Right lobe of liver (tissue), 6 donors: ENCODE data around the gene CRYGN. TPM values are rescaled to one million over a fixed set of nuclear protein-coding genes. Genes with fewer than 3 reads are reported as not detected.

Experiments
- ATAC-seq, 4 donors: fragments of 200-7000 bp; cut with Tn5 transposase; one replicate each; pipeline ENCODE4 v1.9.1; 2020; ENCODE audit warnings: mild to moderate bottlenecking in 4 of 4, moderate library complexity in 4 of 4
- DNase-seq, 3 donors: peaks; one replicate each; pipeline ENCODE4 v3.0.0-alpha.2; 2020
- H3K27ac ChIP-seq, 3 donors: fragments of 200-600 bp; one replicate each; pipeline ENCODE4 v1.8.0; 2022
- H3K27me3 ChIP-seq, 2 donors: fragments of 200-600 bp; one replicate each; pipeline ENCODE4 v1.8.0; 2022
- H3K36me3 ChIP-seq, 4 donors: fragments of 200-600 bp; sonication (generic) in 1 of 4; one replicate each; pipeline versions ENCODE4 v1.5.1 to v1.8.0; 2017 to 2022; ENCODE audit warnings: control low read depth in 1 of 4
- H3K4me1 ChIP-seq, 4 donors: fragments of 200-600 bp; sonication (generic) in 1 of 4; one replicate each; pipeline versions ENCODE4 v1.5.1 to v1.8.0; 2017 to 2022; ENCODE audit warnings: control low read depth in 1 of 4
- H3K4me3 ChIP-seq, 3 donors: fragments of 200-600 bp; one replicate each; pipeline ENCODE4 v1.8.0; 2022
- H3K9me3 ChIP-seq, 4 donors: fragments of 200-600 bp; sonication (generic) in 1 of 4; one replicate each; pipeline versions ENCODE4 v1.5.1 to v1.8.0; 2017 to 2022; ENCODE audit warnings: control low read depth in 1 of 4
- POLR2A ChIP-seq: fragments of 450-650 bp; IDR thresholded peaks from one replicate; pipeline ENCODE4 v1.6.1; 2017; ENCODE audit warnings: antibody characterized with exemption, mild to moderate bottlenecking
- WGBS: methylation state at CpG from one replicate; pipeline ENCODE4 v1.1.6; 2018; ENCODE audit warnings: low coverage, low lambda C conversion rate; ENCODE audit not compliant: insufficient coverage; ENCODE audit errors: missing lambda C conversion rate; 5-methylcytosine and 5-hydroxymethylcytosine counted together
- intact Hi-C, 2 donors: fragments of 100-400 bp; cut with DNase I; formaldehyde crosslinking; loops; one replicate each; pipeline versions ENCODE4 v1.11.2 to v1.14.1; 2022
- total RNA-seq, 6 experiments: library from RNA; depleted of rRNA in 2 of 6; stranded (reverse); fragments of >200 nt in 2 of 6; fragmentation: NEBNext Ultra II Directional in 3 of 6; extraction: Animal tissue kit (Norgen Biotek cat#: 25700) in 3 of 6; gene quantifications; one replicate each; pipeline versions ENCODE4 v1.1.0 to v1.2.4, GENCODE V29; 2016 to 2023
- TF ChIP-seq, protein P1 (sequence below), 4 donors: fragments of 200-600 bp in 3 of 4; fragments of 450-650 bp in 1 of 4; IDR thresholded peaks; one replicate each; pipeline versions ENCODE4 v1.5.1 to v1.8.0; 2016 to 2022; ENCODE audit warnings: antibody characterized with exemption in 4 of 4, mild to moderate bottlenecking in 2 of 4
- donor health status: DM: no; HTN: yes; CAD: no.
- donor health status: DM: no; HTN: no; CAD: no.
- donor health status: DM: no; HTN: no; CAD: no.
- donor health status: DM: no; HTN: yes; CAD: no.
- donor health status: DM: no; HTN: yes; CAD: no.

The CRYGN gene
- total RNA-seq, 6 experiments from 2014 or later, result not detected

DNA sequence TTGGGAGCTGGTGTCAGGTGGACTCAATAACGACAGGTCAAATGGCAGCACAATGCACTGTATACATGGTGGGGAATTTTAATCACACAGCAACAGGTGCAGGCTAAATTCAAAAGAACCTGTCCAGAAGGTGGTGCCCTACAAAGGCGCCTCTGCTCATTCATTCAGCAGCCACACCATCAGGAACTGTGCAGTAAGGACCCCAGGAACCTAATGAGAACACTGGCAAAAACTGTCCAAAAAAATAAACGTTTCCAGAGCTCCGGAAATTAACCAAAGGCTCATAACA lies 21.9 kb upstream of the CRYGN start:
- DNase-seq, result no peak
- 72% methylated on average over 3 of the region's 4 CpGs for WGBS
- no peak overlapping the region for H3K27ac ChIP-seq
- peak in 2 of 4 donors; percentile 6 to 13 for ATAC-seq
- H3K27me3 ChIP-seq, result no peaks in the 10 kb centered on the region
- TF ChIP-seq, protein P1, sequence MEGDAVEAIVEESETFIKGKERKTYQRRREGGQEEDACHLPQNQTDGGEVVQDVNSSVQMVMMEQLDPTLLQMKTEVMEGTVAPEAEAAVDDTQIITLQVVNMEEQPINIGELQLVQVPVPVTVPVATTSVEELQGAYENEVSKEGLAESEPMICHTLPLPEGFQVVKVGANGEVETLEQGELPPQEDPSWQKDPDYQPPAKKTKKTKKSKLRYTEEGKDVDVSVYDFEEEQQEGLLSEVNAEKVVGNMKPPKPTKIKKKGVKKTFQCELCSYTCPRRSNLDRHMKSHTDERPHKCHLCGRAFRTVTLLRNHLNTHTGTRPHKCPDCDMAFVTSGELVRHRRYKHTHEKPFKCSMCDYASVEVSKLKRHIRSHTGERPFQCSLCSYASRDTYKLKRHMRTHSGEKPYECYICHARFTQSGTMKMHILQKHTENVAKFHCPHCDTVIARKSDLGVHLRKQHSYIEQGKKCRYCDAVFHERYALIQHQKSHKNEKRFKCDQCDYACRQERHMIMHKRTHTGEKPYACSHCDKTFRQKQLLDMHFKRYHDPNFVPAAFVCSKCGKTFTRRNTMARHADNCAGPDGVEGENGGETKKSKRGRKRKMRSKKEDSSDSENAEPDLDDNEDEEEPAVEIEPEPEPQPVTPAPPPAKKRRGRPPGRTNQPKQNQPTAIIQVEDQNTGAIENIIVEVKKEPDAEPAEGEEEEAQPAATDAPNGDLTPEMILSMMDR (IDR thresholded peaks at IDR 0.05), result peak in 1 of 4 donors; percentile 5
- no peak for TF ChIP-seq POLR2A
- H3K4me3 ChIP-seq, result no peak overlapping the region
- no peaks in the 10 kb centered on the region for H3K9me3 ChIP-seq
- peaks cover 0 to 13% (median 3%) of the 10 kb centered on the region in 4 donors for H3K4me1 ChIP-seq
- intact Hi-C loops, result no loop called here
- peaks cover 0 to 18% (median 5%) of the 10 kb centered on the region in 4 donors for H3K36me3 ChIP-seq

DNA sequence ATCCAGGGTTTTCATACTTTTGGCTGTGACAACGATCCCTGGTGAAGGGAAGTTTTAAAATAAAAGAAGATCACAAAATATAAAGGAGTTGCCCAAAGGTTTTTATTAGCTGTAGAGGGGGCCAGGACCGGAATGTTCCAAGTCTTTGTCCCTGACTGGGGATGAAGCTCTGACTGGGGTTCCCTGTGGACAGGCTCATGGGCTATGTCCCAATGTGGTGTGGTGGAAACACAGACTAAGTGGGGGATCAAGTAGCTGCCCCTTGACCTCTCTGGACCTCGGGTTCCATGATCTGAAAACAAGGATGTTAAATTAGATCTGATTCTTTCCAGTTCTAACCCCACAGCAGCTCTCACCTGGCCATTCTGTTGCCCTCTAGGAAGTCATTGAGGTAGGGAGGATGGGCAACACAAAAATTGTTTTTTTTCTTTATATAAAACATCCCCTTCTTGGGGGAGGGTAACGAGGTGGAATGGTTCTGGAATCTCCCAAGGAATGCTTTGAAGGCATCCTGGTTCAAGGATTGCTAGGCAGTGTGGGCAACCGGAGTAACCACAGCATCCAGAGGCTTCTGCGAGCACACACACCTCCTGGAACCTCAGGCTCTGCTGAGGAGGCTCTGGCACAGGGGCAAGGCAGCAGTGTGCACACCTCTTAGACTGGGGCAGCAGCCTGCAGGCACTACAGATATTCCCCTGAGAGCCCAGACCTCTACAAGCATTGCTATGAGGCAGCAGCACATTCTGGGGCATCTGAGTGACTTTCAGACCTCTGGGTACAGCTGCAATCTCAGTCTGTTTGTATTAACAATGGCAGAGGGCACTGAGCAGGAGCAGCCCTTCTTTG lies 21.4 kb upstream of the CRYGN start:
- intact Hi-C loops, result no loop called here

DNA sequence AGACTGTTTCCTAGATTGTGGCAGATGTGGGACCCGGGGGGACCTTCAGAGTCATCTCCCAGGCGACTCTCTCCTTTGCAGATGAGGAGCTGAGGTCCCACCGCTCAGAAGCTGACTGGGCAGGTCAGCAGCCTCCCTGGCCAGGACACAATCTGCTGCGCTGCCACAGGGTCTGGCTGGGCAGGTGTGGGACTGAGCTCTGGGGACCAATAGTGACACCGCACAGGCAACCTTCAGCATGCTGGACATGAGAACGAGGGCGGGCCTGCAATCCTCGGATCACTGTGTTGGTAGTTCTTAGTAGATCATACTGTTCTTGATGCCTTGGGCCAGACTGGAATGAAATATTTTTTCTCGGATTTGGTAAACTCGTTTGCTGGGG lies 20.5 kb upstream of the CRYGN start:
- Histone ChIP-seq H3K4me1 (peaks cover 0 to 13% (median 3%) of the 10 kb centered on the region in 4 donors), H3K27me3 (no peaks in the 10 kb centered on the region), H3K27ac (peak overlapping the region; percentile 28 to 67 (median 45)), H3K4me3 (no peak overlapping the region), H3K9me3 (no peaks in the 10 kb centered on the region), H3K36me3 (peaks cover 0 to 5% (median 2%) of the 10 kb centered on the region in 4 donors)
- TF ChIP-seq POLR2A, result no peak
- TF ChIP-seq, protein P1 (IDR thresholded peaks at IDR 0.05), result no peak
- WGBS, result 84% methylated on average over 7 of the region's 10 CpGs
- DNase-seq (no peak), ATAC-seq (peak; percentile 3 to 27 (median 6))
- intact Hi-C loops, result no loop called here

More for the DNA sequence above, 21.4 kb upstream of the CRYGN start:
- H3K9me3 ChIP-seq, result no peaks in the 10 kb centered on the region
- WGBS, result 90% methylated on average over 3 of the region's 6 CpGs
- H3K27ac ChIP-seq, result peak overlapping the region in 1 of 3 donors; percentile 45
- DNase-seq, result no peak
- peaks cover 0 to 13% (median 3%) of the 10 kb centered on the region in 4 donors for H3K4me1 ChIP-seq
- peak in 1 of 4 donors; percentile 2 for ATAC-seq
- peaks cover 0 to 14% (median 5%) of the 10 kb centered on the region in 4 donors for H3K36me3 ChIP-seq
- no peak overlapping the region for H3K4me3 ChIP-seq
- TF ChIP-seq, protein P1 (IDR thresholded peaks at IDR 0.05), result no peak
- no peak for TF ChIP-seq POLR2A
- no peaks in the 10 kb centered on the region for H3K27me3 ChIP-seq

DNA sequence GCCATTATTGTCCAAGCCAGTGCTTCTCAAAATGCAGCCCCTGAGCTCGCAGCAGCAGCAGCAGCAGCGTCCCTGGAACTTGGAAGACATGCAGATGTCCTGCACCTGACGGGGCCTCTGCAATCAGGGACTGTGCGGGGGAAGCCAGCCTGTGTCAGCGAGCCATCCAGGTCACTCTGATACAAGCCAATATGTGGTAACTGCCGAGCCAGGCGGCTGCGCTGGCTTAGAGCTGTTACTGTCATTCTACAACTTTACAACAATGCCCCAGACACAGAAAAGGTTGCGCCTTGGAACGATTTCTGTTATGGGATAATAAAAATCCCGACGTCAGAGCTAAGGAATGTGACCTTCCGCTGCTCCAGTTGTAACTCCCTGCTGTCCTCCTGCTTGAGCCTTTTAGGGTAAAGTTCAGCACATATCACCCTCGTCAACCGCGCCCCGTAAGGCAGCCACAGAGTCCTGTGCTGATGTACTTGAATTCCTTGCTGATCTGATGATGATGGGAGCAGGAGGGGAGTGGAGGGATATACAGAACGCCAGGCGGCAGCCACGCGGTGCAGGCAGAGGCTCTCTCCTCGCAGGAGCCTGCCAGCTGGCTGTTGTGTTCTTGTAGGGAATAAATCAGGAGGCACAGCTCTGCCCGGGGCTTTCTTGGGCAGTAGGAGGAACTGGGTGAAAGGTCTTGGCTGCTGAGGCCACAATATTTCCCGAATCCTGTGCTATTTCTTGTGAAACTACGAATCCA lies 20.0 kb upstream of the CRYGN start:
- Histone ChIP-seq H3K36me3 (no peaks in the 10 kb centered on the region), H3K27ac (peak overlapping the region; percentile 28 to 67 (median 45)), H3K27me3 (no peaks in the 10 kb centered on the region), H3K4me1 (peaks cover 0 to 13% (median 3%) of the 10 kb centered on the region in 4 donors), H3K9me3 (no peaks in the 10 kb centered on the region), H3K4me3 (no peak overlapping the region)
- DNase-seq (peak; percentile 58 to 69 (median 67)), ATAC-seq (peak; percentile 79 to 89 (median 87))
- intact Hi-C loops, result loop anchor here in 1 of 2 donors (10.0 kb wide), 1 partner anchor 155 kb away; no protein-coding TSS in a partner anchor
- TF ChIP-seq POLR2A, result peak; percentile 42
- TF ChIP-seq, protein P1 (IDR thresholded peaks at IDR 0.05), result peak in 1 of 4 donors; percentile 22
- WGBS, result 8% methylated on average over 12 of the region's 25 CpGs
